ENCODE measurements around the gene ZBTB7C.

The ZBTB7C gene

GRCh38 chr18:48356151-48356745 is 52.9 kb downstream of the ZBTB7C start:
- DNase-seq (ENCODE audit: low read depth), result no peak
- H3K4me3 ChIP-seq (replicated peaks; ENCODE audit: low read depth, low read length), result no peak overlapping the region
- TF ChIP-seq CTCF (IDR thresholded peaks at IDR 0.05; ENCODE audit: low read length, missing control alignments), result no peak

- no peak for TF ChIP-seq CTCF (IDR thresholded peaks at IDR 0.05; ENCODE audit: low read length, missing control alignments)
- DNase-seq (ENCODE audit: low read depth), result no peak
- H3K4me3 ChIP-seq (replicated peaks; ENCODE audit: low read depth, low read length), result no peak overlapping the region
Observed at GRCh38 chr18:48355276-48356115, 53.7 kb downstream of the ZBTB7C start.

GRCh38 chr18:48354746-48355260 is 54.4 kb downstream of the ZBTB7C start:
- no peak overlapping the region for H3K4me3 ChIP-seq (replicated peaks; ENCODE audit: low read depth, low read length)
- TF ChIP-seq CTCF (IDR thresholded peaks at IDR 0.05; ENCODE audit: low read length, missing control alignments), result no peak
- DNase-seq (ENCODE audit: low read depth), result no peak

GRCh38 chr18:48352051-48352755 is 57.0 kb downstream of the ZBTB7C start:
- no peak overlapping the region for H3K4me3 ChIP-seq (replicated peaks; ENCODE audit: low read depth, low read length)
- TF ChIP-seq CTCF (IDR thresholded peaks at IDR 0.05; ENCODE audit: low read length, missing control alignments), result no peak
- no peak for DNase-seq (ENCODE audit: low read depth)

GRCh38 chr18:48351216-48352050 is 57.8 kb downstream of the ZBTB7C start:
- DNase-seq (ENCODE audit: low read depth), result no peak
- no peak overlapping the region for H3K4me3 ChIP-seq (replicated peaks; ENCODE audit: low read depth, low read length)
- TF ChIP-seq CTCF (IDR thresholded peaks at IDR 0.05; ENCODE audit: low read length, missing control alignments), result no peak

- DNase-seq (ENCODE audit: low read depth), result no peak
- no peak overlapping the region for H3K4me3 ChIP-seq (replicated peaks; ENCODE audit: low read depth, low read length)
- no peak for TF ChIP-seq CTCF (IDR thresholded peaks at IDR 0.05; ENCODE audit: low read length, missing control alignments)
Observed at GRCh38 chr18:48348739-48349138, 60.4 kb downstream of the ZBTB7C start.

Measured in fibroblast of pulmonary artery (primary cell).